ENCODE measurements around the gene ABCA7. TPM values are rescaled to one million over a fixed set of nuclear protein-coding genes. Genes with fewer than 3 reads are reported as not detected.
"Not testable (repeated sequence)": the region's sequence is repeated elsewhere in the genome, so short reads cannot be mapped to it uniquely, and the experiment has no call there.

The ABCA7 gene
- total RNA-seq, 1 donor from 2014 or later, result 3.5 TPM

- DNase-seq (ENCODE audit: low read depth, low spot score), result no peak
Observed at GRCh38 chr19:1015782-1016646, 23.9 kb upstream of the ABCA7 start.

- DNase-seq (ENCODE audit: low read depth, low spot score), result no peak
Observed at GRCh38 chr19:1016647-1017114, 23.2 kb upstream of the ABCA7 start.

- no peak for DNase-seq (ENCODE audit: low read depth, low spot score)
Observed at GRCh38 chr19:1017115-1017905, 22.6 kb upstream of the ABCA7 start.

DNA sequence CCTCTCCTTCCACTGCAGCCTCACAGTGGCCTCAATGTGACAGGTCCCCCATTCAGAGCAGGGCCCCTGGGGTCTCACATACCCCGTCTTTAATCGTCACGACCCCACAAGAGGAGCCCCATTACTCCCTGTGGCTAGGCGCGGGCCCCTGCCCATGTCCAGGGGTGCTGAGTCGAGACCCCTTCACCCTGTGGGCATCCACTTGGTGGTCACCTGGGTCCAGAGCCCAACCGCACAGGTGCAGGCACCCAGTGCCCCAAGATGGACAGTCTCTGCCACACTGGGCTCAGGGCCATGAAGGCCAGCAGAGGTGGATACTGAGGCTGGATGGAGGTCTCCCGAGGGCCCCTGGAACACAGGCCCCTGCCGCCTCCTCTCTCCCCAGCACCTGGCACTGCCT is 22.0 kb upstream of the ABCA7 start:
- DNase-seq (ENCODE audit: low read depth, low spot score), result no peak

DNA sequence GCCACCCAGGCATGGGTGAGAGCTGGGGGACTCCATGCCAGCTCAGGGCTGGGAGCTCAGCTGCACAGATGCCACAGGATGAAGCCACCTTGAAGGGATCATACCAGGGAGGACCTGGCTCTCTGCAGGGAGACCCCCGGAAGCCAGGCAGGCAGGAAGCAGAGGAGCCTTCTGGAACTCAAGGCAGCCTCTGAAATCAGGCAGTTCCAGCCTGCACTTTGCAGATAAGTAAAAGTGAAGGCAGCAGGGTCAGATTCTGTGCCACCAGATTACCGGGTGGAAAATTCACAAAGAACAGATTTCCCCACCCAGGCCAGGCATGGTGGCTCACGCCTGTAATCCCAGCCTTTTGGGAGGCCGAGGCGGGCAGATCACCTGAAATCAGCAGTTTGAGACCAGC is 21.5 kb upstream of the ABCA7 start:
- no peak for DNase-seq (ENCODE audit: low read depth, low spot score)

GRCh38 chr19:1018932-1019615 is 20.8 kb upstream of the ABCA7 start:
- no peak for DNase-seq (ENCODE audit: low read depth, low spot score)

GRCh38 chr19:1019616-1019961 is 20.3 kb upstream of the ABCA7 start:
- DNase-seq (ENCODE audit: low read depth, low spot score), result no peak

DNA sequence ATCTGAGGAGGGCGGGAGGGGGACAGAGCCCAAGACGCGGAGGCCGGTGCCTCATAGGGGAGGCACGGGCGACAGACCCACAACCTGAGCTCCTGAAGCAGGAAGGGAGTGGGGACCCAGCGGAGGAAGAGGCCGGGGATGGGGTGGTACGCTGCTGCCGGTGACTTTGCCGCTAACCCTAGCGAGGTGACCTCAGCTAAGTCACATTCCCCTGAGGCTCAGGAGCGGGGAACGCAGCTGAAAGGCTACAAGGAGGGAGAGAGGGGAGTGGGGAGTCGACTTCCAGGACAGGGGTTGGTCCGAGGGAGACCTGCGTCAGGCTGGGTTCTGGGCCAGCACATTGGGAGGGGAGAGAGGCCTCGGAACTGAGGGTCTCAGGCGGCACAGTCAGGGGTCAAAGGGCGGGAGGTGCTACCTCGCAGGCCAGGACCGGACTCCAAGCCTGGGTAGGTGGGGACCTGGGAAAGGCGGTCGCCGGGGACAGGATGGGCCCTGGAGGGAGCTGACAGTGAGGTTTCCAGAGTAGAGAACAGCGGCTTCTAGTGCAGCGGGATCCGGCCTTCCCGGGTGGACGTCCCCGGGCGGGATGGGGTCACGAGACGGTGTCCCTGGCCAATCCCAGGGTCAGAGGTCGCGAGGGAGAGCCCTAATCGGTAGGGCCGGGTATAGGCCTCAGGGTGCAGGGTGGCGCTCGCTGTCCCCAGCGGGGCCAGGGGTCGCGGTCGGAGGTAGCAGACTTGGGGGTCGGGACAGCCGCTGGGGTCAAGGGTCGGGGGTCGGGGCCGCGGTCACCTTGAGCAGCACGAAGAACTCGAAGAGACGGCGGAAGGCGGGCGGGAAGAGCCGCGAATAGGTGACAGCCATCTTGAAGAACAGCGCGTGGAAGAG is 19.7 kb upstream of the ABCA7 start:
- DNase-seq (ENCODE audit: low read depth, low spot score), result no peak

- DNase-seq (ENCODE audit: low read depth, low spot score), result peak; percentile 87
Observed at GRCh38 chr19:1020868-1021425, 19.0 kb upstream of the ABCA7 start, which contains the start of gene TMEM259. TSS of gene TMEM259 (minus strand) at chr19:1021123. CDS start at chr19:1020996, 127 bp downstream.

DNA sequence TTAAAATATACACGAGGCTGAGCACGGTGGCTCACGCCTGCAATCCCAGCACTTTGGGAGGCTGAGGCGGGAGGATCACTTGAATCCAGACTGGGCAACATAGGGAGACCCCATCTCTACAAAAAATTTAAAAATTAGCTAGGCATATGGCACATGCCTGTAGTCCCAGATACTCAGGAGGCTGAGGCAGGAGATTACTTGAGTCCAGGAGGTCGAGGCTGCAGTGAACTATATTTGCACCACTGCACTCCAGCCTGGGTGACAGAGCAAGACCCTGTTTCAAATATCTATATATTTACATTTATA is 16.1 kb upstream of the ABCA7 start:
- DNase-seq (ENCODE audit: low read depth, low spot score), result not testable (repeated sequence)

DNA sequence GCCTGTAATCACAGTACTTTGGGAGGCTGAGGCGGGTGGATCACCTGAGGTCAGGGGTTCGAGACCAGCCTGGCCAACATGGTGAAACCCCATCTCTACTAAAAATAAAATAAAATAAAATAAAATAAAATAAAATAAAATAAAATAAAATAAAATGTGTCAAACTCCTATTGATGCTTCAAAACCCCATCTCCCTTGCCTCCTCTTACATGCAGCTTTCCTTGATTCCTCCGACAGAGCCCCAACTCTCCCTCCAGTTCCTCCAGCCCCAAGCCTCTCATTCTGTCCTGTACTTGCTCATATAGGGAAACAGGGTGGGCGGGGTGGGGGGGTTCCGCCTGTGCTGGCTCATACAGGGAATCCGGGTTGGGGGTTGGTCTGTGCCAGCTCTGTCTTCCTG is 14.8 kb upstream of the ABCA7 start:
- DNase-seq (ENCODE audit: low read depth, low spot score), result not testable (repeated sequence)

DNA sequence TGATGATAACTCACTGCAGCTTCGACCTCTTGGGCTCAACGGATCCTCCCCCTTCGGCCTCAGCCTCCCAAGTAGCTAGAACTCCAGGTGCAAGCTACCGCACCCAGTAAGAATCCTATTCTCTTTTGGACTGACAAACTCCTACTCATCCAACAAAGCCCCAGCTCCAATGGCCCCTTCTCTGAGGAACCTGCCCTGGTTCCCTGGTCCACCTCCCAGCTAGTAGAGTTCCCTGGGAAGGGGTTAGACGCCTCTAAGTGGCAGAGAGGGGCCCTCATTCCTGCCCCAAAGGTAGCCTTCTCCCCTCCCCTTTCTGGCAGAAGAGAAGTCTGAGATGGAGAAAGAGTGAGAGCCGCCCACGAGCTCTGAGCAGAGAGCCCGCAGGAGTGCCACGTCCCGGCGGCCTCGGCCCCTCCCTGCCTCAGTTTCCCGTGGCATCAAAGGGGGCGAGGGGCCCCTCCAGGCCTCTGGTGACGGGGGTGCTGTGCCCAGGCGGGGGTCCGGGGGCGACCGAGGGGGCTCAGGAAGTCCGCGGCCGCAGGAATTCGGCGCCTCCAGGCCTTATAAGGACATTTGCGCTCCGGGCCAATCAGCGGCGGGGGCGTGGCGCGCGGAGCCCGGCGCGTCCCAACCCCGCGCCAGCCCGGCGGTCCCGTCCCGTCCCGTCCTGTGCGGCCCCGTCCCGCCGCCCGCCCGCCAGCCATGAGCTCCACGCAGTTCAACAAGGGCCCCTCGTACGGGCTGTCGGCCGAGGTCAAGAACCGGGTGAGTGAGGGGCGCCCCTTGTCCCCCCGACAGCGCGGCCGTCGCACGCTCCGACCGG is 13.7 kb upstream of the ABCA7 start, which contains the start of gene CNN2:
Gene CNN2, plus strand, starts transcription at position 649 of the 823 bp plus-strand sequence. Its CDS starts 54 bp downstream, at position 703.
- DNase-seq (ENCODE audit: low read depth, low spot score), result no peak

GRCh38 chr19:1026783-1027649 is 12.9 kb upstream of the ABCA7 start:
- no peak for DNase-seq (ENCODE audit: low read depth, low spot score)

GRCh38 chr19:1027650-1028061 is 12.3 kb upstream of the ABCA7 start:
- no peak for DNase-seq (ENCODE audit: low read depth, low spot score)

GRCh38 chr19:1028062-1028926 is 11.6 kb upstream of the ABCA7 start:
- no peak for DNase-seq (ENCODE audit: low read depth, low spot score)

DNA sequence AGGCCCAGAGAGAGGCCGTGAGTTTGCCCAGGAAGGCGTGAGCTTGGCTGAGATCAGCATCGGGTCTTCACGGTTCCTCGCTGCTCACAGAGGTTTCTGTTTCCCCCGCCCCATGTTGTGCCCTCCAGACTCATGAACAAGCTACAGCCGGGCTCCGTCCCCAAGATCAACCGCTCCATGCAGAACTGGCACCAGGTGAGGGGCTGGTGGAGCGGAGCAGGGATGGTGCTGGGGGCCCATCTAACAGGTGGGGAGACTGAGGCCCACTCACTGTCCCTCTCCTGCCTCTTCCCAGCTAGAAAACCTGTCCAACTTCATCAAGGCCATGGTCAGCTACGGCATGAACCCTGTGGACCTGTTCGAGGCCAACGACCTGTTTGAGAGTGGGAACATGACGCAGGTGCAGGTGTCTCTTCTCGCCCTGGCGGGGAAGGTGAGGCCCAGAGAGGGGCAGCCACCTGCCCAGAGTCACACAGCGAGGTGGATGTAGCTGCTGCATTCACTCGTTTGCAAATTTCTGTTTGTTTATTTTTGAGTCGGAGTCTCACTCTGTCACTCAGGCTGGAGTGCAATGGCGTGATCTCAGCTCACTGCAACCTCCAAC is 7.5 kb upstream of the ABCA7 start:
- no peak for DNase-seq (ENCODE audit: low read depth, low spot score)

DNA sequence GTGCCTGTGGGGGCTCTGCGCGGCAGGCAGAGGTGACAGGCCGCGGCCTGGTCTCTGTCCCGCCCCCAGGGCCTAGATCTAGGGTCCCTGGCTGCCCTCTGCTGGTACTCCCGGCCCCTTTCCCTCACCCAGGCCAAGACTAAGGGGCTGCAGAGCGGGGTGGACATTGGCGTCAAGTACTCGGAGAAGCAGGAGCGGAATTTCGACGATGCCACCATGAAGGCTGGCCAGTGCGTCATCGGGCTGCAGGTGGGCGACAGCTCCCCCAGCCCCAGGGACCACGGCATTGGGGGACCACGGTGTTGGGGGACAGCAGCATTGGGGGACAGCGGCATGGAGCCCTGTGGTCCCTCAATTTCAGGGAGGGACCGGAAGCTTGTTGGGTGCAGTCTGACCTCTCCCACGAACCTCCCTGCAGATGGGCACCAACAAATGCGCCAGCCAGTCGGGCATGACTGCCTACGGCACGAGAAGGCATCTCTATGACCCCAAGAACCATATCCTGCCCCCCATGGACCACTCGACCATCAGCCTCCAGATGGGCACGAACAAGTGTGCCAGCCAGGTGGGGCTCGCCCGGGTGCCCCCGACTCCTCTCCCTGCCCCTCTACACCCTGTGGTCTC is 3.8 kb upstream of the ABCA7 start:
- DNase-seq (ENCODE audit: low read depth, low spot score), result no peak

All from pulmonary artery endothelial cell (primary cell).